Pancreas (tissue), 10 donors: Measurements from ENCODE around the gene IQCF5. TPM values are rescaled to one million over a fixed set of nuclear protein-coding genes. Genes with fewer than 3 reads are reported as not detected.

ENCODE experiments used
- ATAC-seq, 4 donors: fragments of 200-7000 bp; cut with Tn5 transposase; one replicate each; pipeline versions ENCODE4 v1.8.0 to v1.9.1; 2020; ENCODE audit warnings: mild to moderate bottlenecking in 4 of 4, moderate library complexity in 4 of 4
- DNase-seq, 6 donors: peaks; one replicate each; pipeline ENCODE4 v3.0.0-alpha.2; 2020
- FAIRE-seq: peaks from 2 replicates; lab custom pipeline; 2012; peaks lifted over from hg19 to GRCh38; lab: Jason Lieb, UNC
- H3K27ac ChIP-seq, 4 donors: fragments of 200-600 bp; sonication (generic); 1 replicate in 3 of 4; 2 replicates in 1 of 4; pipeline versions ENCODE4 v1.5.0 to v1.8.0; 2020
- H3K27me3 ChIP-seq, 4 donors: fragments of 200-600 bp; one replicate each; pipeline ENCODE4 v1.8.0; 2021
- H3K36me3 ChIP-seq, 3 donors: fragments of 200-600 bp; sonication (generic) in 1 of 3; one replicate each; pipeline versions ENCODE4 v1.5.0 to v1.8.0; 2020 to 2021
- H3K4me1 ChIP-seq, 3 donors: fragments of 200-600 bp; one replicate each; pipeline ENCODE4 v1.8.0; 2021
- H3K4me3 ChIP-seq, 4 donors: fragments of 200-600 bp; sonication (generic) in 2 of 4; one replicate each; pipeline versions ENCODE4 v1.5.0 to v1.8.0; 2020 to 2021
- H3K9me3 ChIP-seq, 4 donors: fragments of 200-600 bp; one replicate each; pipeline ENCODE4 v1.8.0; 2021
- WGBS, 2 donors: extraction: QIAGEN DNeasy Blood & Tissue Kit; methylation state at CpG; one replicate each; pipeline ENCODE4 v1.1.7; 2013; 5-methylcytosine and 5-hydroxymethylcytosine counted together
- intact Hi-C, 3 donors: fragments of 100-400 bp; cut with DNase I; formaldehyde crosslinking; loops; one replicate each; pipeline versions ENCODE4 v1.11.1 to v1.14.2; 2022
- polyA plus RNA-seq, 2 donors: library from polyadenylated mRNA; stranded (reverse); fragments of 200-250 nt; gene quantifications; one replicate each; pipeline ENCODE4 v1.2.3, GENCODE V29; 2013
- total RNA-seq, 6 donors: library from RNA; stranded (reverse); fragmentation: NEBNext Ultra II Directional in 4 of 6; extraction: Animal tissue kit (Norgen Biotek cat#: 25700) in 4 of 6; gene quantifications; one replicate each; pipeline versions ENCODE4 v1.2.1 to v1.2.4, GENCODE V29; 2021 to 2023
- TF ChIP-seq, protein P1 (sequence below), 4 donors: fragments of 200-600 bp; sonication (generic) in 3 of 4; IDR thresholded peaks; one replicate each; pipeline versions ENCODE4 v1.5.0 to v1.8.0; 2021; ENCODE audit warnings: antibody characterized with exemption in 4 of 4
- donor health status: healthy with polysubstance abuse.
- donor health status: DM: no; HTN: no; CAD: no; lungs with moderate emphysema.
- donor health status: DM: no; HTN: no; CAD: no.
- donor health status: control.
- donor health status: control.
- donor health status: Bipolar disorder and iron deficiency.
- donor health status: DM: yes; HTN: yes; CAD: no.
- donor health status: DM: no; HTN: no; CAD: no.
- donor health status: DM: no; HTN: no; CAD: no.
- donor health status: DM: yes; HTN: yes; CAD: no.

Gene IQCF5
- total and polyA plus RNA-seq, 8 donors, result not detected

DNA sequence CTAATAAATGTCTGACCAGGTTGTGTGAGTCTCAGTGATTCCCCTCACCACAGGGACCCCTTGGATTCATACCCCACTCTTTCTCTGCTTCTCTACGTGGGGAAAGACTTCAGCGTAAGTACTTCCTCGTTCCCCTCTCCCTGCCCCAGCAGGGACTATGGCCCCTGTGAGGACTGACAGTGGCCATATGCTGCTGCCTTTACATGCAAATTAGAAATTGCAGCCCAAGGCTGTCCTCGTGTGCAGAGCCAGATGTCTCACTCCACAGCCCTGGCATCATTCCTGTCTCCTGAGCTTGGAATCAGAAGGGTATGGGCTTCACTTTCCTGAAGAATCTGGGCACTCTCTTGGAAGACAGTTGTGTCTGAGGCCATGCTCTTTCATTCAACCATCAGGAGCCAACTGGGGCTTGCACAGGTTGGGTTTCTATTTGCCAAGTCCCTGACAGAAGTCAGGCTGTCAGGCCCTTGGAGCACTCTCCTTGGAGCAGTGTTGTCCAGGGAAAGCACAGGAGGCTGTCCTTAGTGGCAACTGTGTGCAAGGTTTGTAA, 44.5 kb downstream of the IQCF5 start:
- intact Hi-C loops, result no loop called here
- 48 to 60% methylated on average over 4 of the region's 4 CpGs for WGBS, 2 donors
- ATAC-seq, result no peak
- Histone ChIP-seq H3K4me1 (no peaks in the 10 kb centered on the region), H3K27me3 (no peaks in the 10 kb centered on the region), H3K9me3 (no peaks in the 10 kb centered on the region), H3K36me3 (no peaks in the 10 kb centered on the region), H3K4me3 (no peak overlapping the region), H3K27ac (no peak overlapping the region)
- no peak for FAIRE-seq
- TF ChIP-seq, protein P1, sequence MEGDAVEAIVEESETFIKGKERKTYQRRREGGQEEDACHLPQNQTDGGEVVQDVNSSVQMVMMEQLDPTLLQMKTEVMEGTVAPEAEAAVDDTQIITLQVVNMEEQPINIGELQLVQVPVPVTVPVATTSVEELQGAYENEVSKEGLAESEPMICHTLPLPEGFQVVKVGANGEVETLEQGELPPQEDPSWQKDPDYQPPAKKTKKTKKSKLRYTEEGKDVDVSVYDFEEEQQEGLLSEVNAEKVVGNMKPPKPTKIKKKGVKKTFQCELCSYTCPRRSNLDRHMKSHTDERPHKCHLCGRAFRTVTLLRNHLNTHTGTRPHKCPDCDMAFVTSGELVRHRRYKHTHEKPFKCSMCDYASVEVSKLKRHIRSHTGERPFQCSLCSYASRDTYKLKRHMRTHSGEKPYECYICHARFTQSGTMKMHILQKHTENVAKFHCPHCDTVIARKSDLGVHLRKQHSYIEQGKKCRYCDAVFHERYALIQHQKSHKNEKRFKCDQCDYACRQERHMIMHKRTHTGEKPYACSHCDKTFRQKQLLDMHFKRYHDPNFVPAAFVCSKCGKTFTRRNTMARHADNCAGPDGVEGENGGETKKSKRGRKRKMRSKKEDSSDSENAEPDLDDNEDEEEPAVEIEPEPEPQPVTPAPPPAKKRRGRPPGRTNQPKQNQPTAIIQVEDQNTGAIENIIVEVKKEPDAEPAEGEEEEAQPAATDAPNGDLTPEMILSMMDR (IDR thresholded peaks at IDR 0.05), result no peak
- DNase-seq, result no peak

DNA sequence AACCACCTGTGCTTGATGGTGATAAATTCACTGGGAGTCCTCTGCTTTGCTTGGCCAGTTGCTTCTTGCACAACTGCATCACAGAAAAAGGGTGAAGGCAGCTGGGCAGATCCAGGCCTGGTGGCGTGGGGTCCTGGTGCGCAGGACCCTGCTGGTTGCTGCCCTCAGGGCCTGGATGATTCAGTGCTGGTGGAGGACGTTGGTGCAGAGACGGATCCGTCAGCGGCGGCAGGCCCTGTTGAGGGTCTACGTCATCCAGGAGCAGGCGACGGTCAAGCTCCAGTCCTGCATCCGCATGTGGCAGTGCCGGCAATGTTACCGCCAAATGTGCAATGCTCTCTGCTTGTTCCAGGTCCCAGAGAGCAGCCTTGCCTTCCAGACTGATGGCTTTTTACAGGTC, 45.1 kb downstream of the IQCF5 start:
- Histone ChIP-seq H3K9me3 (no peaks in the 10 kb centered on the region), H3K27ac (no peak overlapping the region), H3K4me1 (no peaks in the 10 kb centered on the region), H3K27me3 (no peaks in the 10 kb centered on the region), H3K36me3 (no peaks in the 10 kb centered on the region), H3K4me3 (no peak overlapping the region)
- no peak for ATAC-seq
- no peak for FAIRE-seq
- TF ChIP-seq, protein P1 (IDR thresholded peaks at IDR 0.05), result no peak
- 85 to 88% methylated on average over 13 of the region's 13 CpGs for WGBS, 2 donors
- DNase-seq, result peak in 1 of 6 donors; percentile 34
- intact Hi-C loops, result no loop called here

DNA sequence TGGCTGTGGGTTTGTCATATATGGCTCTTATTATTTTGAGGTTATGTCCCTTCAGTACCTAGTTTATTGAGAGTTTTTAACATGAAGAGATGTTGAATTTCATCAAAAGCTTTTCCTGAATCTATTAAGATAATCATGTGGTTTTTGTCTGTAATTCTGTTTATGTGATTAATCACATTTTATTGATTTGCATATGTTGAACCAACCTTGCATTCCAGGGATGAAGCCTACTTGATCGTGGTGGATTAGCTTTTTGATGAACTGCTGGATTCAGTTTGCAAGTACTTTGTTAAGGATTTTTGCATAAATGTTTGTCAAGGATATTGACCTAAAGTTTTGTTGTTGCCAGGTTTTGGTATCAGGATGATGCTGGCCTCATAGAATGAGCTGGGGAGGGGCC, 47.1 kb downstream of the IQCF5 start:
- ATAC-seq, result no peak
- no peaks in the 10 kb centered on the region for H3K4me1 ChIP-seq
- no peaks in the 10 kb centered on the region for H3K9me3 ChIP-seq
- no peaks in the 10 kb centered on the region for H3K36me3 ChIP-seq
- WGBS, 2 donors, result 37 to 59% methylated on average over 1 of the region's 1 CpG
- TF ChIP-seq, protein P1 (IDR thresholded peaks at IDR 0.05), result no peak
- H3K27me3 ChIP-seq, result no peaks in the 10 kb centered on the region
- intact Hi-C loops, result no loop called here
- DNase-seq, result no peak
- no peak overlapping the region for H3K4me3 ChIP-seq
- H3K27ac ChIP-seq, result no peak overlapping the region
- no peak for FAIRE-seq

Other genes with a start within 250 kb of the IQCF5 start
- 10 to 100 TPM; 20.9 to 31.0 (median 22.9) TPM for gene TEX264, start 204.3 kb downstream of the IQCF5 start, total RNA-seq
- 10 to 100 TPM; 45.2 to 59.3 TPM for gene TEX264, start 204.3 kb downstream of the IQCF5 start, polyA plus RNA-seq
- under 1 TPM; 0.09 to 0.51 (median 0.20) TPM for gene GRM2, start 168.5 kb downstream of the IQCF5 start, total RNA-seq
- gene GRM2, start 168.5 kb downstream of the IQCF5 start, polyA plus RNA-seq, result under 1 TPM; 0.34 to 0.45 TPM
- gene IQCF6, start 96.4 kb downstream of the IQCF5 start, total RNA-seq, result not detected
- gene IQCF6, start 96.4 kb downstream of the IQCF5 start, polyA plus RNA-seq, result not detected
- gene IQCF2, start 14.0 kb downstream of the IQCF5 start, total RNA-seq, result not detected
- gene IQCF2, start 14.0 kb downstream of the IQCF5 start, polyA plus RNA-seq, result not detected
- gene IQCF1, start 27.8 kb upstream of the IQCF5 start, total RNA-seq, result not detected
- gene IQCF1, start 27.8 kb upstream of the IQCF5 start, polyA plus RNA-seq, result not detected
- gene RRP9, start 66.3 kb upstream of the IQCF5 start, total RNA-seq, result 1 to 10 TPM; 3.8 to 9.0 (median 7.0) TPM
- gene RRP9, start 66.3 kb upstream of the IQCF5 start, polyA plus RNA-seq, result 10 to 100 TPM; 13.7 to 13.8 TPM
- 1 to 10 TPM; 2.1 to 5.9 (median 4.2) TPM for gene PARP3, start 66.8 kb upstream of the IQCF5 start, total RNA-seq
- gene PARP3, start 66.8 kb upstream of the IQCF5 start, polyA plus RNA-seq, result 1 to 10 TPM; 7.9 to 8.3 TPM
- under 1 TPM in 5 of 6 donors, not detected in 1; 0.08 to 0.09 (median 0.09) TPM for gene GPR62, start 79.8 kb upstream of the IQCF5 start, total RNA-seq
- under 1 TPM in 1 of 2 donors, not detected in 1; 0.26 TPM for gene GPR62, start 79.8 kb upstream of the IQCF5 start, polyA plus RNA-seq
- 10 to 100 TPM; 10.7 to 19.8 (median 14.5) TPM for gene PCBP4, start 91.9 kb upstream of the IQCF5 start, total RNA-seq
- 10 to 100 TPM; 43.3 to 55.2 TPM for gene PCBP4, start 91.9 kb upstream of the IQCF5 start, polyA plus RNA-seq
- gene ABHD14B, start 98.4 kb upstream of the IQCF5 start, total RNA-seq, result 10 to 100 TPM; 26.6 to 37.9 (median 31.8) TPM
- gene ABHD14B, start 98.4 kb upstream of the IQCF5 start, polyA plus RNA-seq, result 10 to 100 TPM; 42.7 to 50.1 TPM
- gene ABHD14A, start 99.5 kb upstream of the IQCF5 start, total RNA-seq, result 10 to 100 TPM in 2 of 6 donors, 1 to 10 TPM in 4; 5.9 to 11.2 (median 9.0) TPM
- gene ABHD14A, start 99.5 kb upstream of the IQCF5 start, polyA plus RNA-seq, result 10 to 100 TPM; 30.5 to 36.3 TPM
- 10 to 100 TPM in 4 of 6 donors, 1 to 10 TPM in 2; 5.7 to 16.8 (median 14.2) TPM for gene ACY1, start 107.9 kb upstream of the IQCF5 start, total RNA-seq
- gene ACY1, start 107.9 kb upstream of the IQCF5 start, polyA plus RNA-seq, result 10 to 100 TPM; 15.8 to 21.5 TPM
- 1,000 to 10,000 TPM in 2 of 6 donors, 100 to 1,000 TPM in 4; 643 to 1,285 (median 890) TPM for gene RPL29, start 120.3 kb upstream of the IQCF5 start, total RNA-seq
- gene RPL29, start 120.3 kb upstream of the IQCF5 start, polyA plus RNA-seq, result 1,000 to 10,000 TPM; 1,152 to 1,829 TPM
- 1 to 10 TPM; 2.8 to 7.6 (median 4.6) TPM for gene DUSP7, start 181.0 kb upstream of the IQCF5 start, total RNA-seq
- 1 to 10 TPM; 2.6 to 6.2 TPM for gene DUSP7, start 181.0 kb upstream of the IQCF5 start, polyA plus RNA-seq